ENCODE measurements around the gene GPR173. TPM values are rescaled to one million over a fixed set of nuclear protein-coding genes. Genes with fewer than 3 reads are reported as not detected.
A peak's percentile ranks its signal among the peaks of the same experiment; 100 is the strongest.

The GPR173 gene
- total RNA-seq, 3 donors from 2014 or later = 0.05 TPM; not detected in 2

DNA sequence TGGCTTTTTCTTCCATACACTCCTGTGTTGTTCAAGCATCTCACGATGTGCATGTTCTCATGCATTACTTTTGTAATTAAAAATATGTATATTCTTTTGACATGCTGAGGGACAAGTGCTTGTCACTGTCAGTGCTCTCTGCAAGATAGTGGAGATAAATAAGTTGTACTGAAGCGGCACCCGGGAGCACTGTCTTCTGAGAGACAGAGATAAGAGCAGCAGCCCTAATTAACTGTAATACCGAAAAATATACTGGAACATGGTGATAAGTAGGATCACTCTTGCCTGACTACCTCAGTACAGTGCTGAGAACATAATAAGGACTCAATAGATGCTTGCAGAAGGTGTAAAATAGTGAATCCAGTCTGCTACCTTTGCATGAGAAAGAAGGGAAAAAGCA is 9.4 kb upstream of the GPR173 start:
- Mint-ChIP-seq H3K4me1 (ENCODE audit: low read depth) (no peaks in the 10 kb centered on the region), H3K36me3 (ENCODE audit: insufficient read depth) (no peaks in the 10 kb centered on the region), H3K27me3 (ENCODE audit: low read depth) (peaks cover 7% of the 10 kb centered on the region), H3K4me3 (no peak overlapping the region), H3K9me3 (no peaks in the 10 kb centered on the region)
- ATAC-seq (no peak), DNase-seq (no peak)

DNA sequence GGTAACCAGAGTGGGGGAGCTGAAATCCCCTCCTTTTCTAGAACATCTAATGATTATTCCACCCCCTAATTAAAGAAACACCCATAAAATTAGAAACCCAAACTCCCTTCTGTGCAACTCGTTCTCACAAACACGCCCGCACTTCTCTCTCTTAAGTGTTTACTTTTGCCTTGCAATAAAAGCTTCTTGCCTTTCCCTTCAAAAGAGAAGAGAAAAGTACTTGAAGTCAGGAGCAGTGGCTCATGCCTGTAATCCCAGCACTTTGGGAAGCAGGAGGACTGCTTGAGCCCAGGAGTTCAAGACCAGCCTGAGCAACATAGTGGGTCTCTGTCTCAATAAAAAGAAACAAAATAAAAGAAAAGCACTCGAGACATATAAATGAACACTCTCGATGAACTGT is 3.6 kb upstream of the GPR173 start:
- ATAC-seq (no peak), DNase-seq (no peak)
- H3K4me3 Mint-ChIP-seq = no peak overlapping the region
- peaks cover 3% of the 10 kb centered on the region for H3K4me1 Mint-ChIP-seq (ENCODE audit: low read depth)
- H3K9me3 Mint-ChIP-seq = no peaks in the 10 kb centered on the region
- H3K27me3 Mint-ChIP-seq (ENCODE audit: low read depth) = peaks cover 3% of the 10 kb centered on the region
- H3K36me3 Mint-ChIP-seq (ENCODE audit: insufficient read depth) = no peaks in the 10 kb centered on the region

DNA sequence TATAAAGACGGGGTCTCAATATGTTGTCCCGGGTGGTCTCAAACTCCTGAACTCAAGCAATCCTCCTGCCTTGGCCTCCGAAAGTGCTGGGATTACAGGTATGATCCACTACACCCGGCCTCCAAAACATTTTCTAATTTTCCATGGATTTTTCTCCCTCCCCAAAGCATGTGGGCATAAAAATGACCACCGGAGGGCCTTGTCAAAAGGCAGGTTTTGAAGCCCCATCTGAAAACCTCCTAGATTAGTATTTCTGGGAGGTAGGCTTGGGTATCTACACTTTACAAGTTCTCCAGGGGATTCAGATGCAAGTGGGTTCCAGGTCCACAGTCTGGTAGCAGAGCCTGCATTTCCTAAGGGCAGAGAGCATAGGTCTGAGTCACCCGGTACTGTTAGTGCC is 1.4 kb upstream of the GPR173 start:
- peaks cover 7% of the 10 kb centered on the region for H3K27me3 Mint-ChIP-seq (ENCODE audit: low read depth)
- no peaks in the 10 kb centered on the region for H3K9me3 Mint-ChIP-seq

DNA sequence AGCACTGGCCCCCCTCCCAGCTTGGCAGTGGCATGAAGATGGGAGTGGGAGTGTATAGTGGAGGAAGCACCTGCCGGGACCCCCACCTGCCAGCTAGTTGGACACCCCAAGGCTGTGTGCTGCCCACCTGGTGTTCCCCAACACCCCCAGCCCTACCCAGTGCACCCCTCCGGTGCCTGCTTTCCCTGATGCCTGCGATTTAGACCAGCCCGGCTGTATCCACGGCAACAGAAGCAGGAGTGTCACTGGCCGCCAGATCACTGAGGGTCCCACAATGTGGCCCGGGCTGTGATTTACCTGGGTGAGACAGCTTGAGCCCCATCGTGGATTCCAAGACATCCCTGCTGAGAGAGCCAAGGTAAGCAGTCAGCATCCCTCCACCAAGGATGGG is 533 bp downstream of the GPR173 start:
- ATAC-seq (no peak), DNase-seq (no peak)
- H3K36me3 Mint-ChIP-seq (ENCODE audit: insufficient read depth) = no peaks in the 10 kb centered on the region
- peaks cover 7% of the 10 kb centered on the region for H3K27me3 Mint-ChIP-seq (ENCODE audit: low read depth)
- no peak overlapping the region for H3K4me3 Mint-ChIP-seq
- H3K9me3 Mint-ChIP-seq = no peaks in the 10 kb centered on the region
- peaks cover 3% of the 10 kb centered on the region for H3K4me1 Mint-ChIP-seq (ENCODE audit: low read depth)

More for the DNA sequence above, 1.4 kb upstream of the GPR173 start:
- Mint-ChIP-seq H3K36me3 (ENCODE audit: insufficient read depth) (no peaks in the 10 kb centered on the region), H3K4me1 (ENCODE audit: low read depth) (peaks cover 3% of the 10 kb centered on the region), H3K4me3 (no peak overlapping the region)
- ATAC-seq (no peak), DNase-seq (no peak)

- no peak for DNase-seq
- no peak overlapping the region for H3K4me3 Mint-ChIP-seq
- H3K4me1 Mint-ChIP-seq (ENCODE audit: low read depth) = peaks cover 3% of the 10 kb centered on the region
- no peaks in the 10 kb centered on the region for H3K36me3 Mint-ChIP-seq (ENCODE audit: insufficient read depth)
- peaks cover 7% of the 10 kb centered on the region for H3K27me3 Mint-ChIP-seq (ENCODE audit: low read depth)
- H3K9me3 Mint-ChIP-seq = no peaks in the 10 kb centered on the region
- no peak for ATAC-seq
Measured at GRCh38 chrX:53050841-53051240, 2.3 kb downstream of the GPR173 start.

- H3K27me3 Mint-ChIP-seq (ENCODE audit: low read depth) = peaks cover 2% of the 10 kb centered on the region
- H3K36me3 Mint-ChIP-seq (ENCODE audit: insufficient read depth) = no peaks in the 10 kb centered on the region
- H3K4me1 Mint-ChIP-seq (ENCODE audit: low read depth) = no peaks in the 10 kb centered on the region
- no peak for DNase-seq
- no peaks in the 10 kb centered on the region for H3K9me3 Mint-ChIP-seq
- no peak overlapping the region for H3K4me3 Mint-ChIP-seq
- ATAC-seq = no peak
Measured at GRCh38 chrX:53055244-53055849, 6.8 kb downstream of the GPR173 start.

GRCh38 chrX:53056292-53056691 is 7.7 kb downstream of the GPR173 start:
- H3K27me3 Mint-ChIP-seq (ENCODE audit: low read depth) = no peaks in the 10 kb centered on the region
- no peak for DNase-seq
- H3K4me3 Mint-ChIP-seq = no peak overlapping the region
- no peaks in the 10 kb centered on the region for H3K9me3 Mint-ChIP-seq
- H3K4me1 Mint-ChIP-seq (ENCODE audit: low read depth) = no peaks in the 10 kb centered on the region
- no peaks in the 10 kb centered on the region for H3K36me3 Mint-ChIP-seq (ENCODE audit: insufficient read depth)
- peak; percentile 34 to 69 for ATAC-seq

DNA sequence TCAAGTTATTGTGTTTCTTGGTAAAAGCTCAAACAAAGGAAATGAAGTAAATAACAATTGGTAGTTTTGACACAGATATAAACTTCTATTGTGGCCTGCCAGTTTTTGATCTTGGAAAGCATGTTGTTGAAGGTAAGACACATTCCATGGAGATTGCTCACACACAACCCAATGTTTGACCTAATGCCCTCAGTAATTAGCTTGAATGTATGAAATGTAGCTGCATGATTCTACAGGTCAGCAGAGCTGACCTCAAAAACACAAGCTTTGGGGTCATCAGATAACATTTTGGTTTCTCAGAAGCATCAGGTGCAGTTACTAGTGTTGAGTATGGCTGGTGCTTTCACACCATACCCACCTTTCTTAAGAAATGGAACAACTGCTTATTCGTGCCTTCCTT is 16.5 kb downstream of the GPR173 start:
- ATAC-seq = no peak
- Mint-ChIP-seq H3K36me3 (ENCODE audit: insufficient read depth) (no peaks in the 10 kb centered on the region), H3K27me3 (ENCODE audit: low read depth) (no peaks in the 10 kb centered on the region), H3K9me3 (no peaks in the 10 kb centered on the region), H3K4me3 (no peak overlapping the region), H3K4me1 (ENCODE audit: low read depth) (no peaks in the 10 kb centered on the region)
- no peak for DNase-seq

DNA sequence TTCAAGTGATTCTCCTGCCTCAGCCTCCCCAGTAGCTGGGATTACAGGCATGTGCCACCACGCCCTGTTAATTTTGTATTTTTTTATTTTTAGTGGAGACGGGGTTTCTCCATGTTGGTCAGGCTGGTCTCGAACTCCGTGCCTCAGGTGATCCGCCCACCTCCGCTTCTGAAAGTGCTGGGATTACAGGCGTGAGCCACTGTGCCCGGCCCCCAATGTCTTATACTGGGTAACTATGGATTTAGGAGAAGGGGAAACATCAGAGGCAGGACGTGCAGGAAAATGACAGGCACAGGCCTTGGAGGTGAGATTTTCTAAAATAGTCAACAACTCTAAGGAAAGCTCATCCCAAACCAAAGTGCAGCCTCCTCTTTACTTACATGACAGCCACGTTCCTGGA is 22.5 kb downstream of the GPR173 start:
- Mint-ChIP-seq H3K4me1 (ENCODE audit: low read depth) (peaks cover 17% of the 10 kb centered on the region), H3K4me3 (no peak overlapping the region), H3K36me3 (ENCODE audit: insufficient read depth) (no peaks in the 10 kb centered on the region), H3K9me3 (no peaks in the 10 kb centered on the region), H3K27me3 (ENCODE audit: low read depth) (no peaks in the 10 kb centered on the region)
- no peak for DNase-seq
- ATAC-seq = no peak

DNA sequence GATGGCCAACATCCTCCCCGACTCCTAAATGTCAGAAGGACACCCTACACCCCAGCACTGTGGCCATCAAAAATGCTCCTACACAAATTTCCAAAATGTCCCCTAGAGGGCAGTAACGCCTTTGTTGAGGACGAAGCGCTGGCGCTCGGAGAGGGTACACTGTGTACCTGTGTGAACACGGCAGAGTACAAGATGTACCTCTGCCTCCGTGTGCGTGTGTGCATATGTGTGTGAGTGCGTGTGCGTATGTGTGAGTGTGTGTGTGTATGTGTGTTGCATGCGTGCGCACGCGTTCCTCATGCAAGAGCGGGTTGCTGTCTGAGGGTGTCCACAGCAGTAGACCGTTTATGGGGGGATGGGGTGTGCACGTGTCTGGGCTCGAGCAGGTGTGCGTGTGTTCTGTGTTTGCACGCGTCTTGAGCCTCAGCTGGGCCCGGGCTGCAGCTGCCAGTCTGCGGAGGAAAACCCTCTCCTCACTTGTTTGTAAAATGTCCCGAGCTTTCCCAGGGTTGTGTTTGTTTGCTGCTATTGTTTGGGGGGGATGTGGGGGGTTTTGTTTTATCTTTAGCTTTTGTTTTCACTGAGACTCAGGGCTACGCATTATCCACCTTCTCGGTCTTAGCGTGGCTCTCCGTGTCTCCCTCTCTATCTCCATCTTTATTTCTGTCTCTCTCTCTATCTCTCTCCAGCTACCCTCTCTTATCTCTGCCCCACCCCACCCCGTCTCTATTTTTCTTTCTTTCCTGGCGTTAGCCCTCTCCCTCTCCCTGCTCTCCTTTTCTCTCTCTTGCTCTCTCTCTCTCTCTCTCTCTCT is 23.2 kb downstream of the GPR173 start:
- DNase-seq (peak; percentile 62), ATAC-seq (peak; percentile 85 to 92)
- peaks cover 17% of the 10 kb centered on the region for H3K4me1 Mint-ChIP-seq (ENCODE audit: low read depth)
- no peaks in the 10 kb centered on the region for H3K36me3 Mint-ChIP-seq (ENCODE audit: insufficient read depth)
- peak overlapping the region; percentile 80 for H3K4me3 Mint-ChIP-seq
- no peaks in the 10 kb centered on the region for H3K9me3 Mint-ChIP-seq
- no peaks in the 10 kb centered on the region for H3K27me3 Mint-ChIP-seq (ENCODE audit: low read depth)

DNA sequence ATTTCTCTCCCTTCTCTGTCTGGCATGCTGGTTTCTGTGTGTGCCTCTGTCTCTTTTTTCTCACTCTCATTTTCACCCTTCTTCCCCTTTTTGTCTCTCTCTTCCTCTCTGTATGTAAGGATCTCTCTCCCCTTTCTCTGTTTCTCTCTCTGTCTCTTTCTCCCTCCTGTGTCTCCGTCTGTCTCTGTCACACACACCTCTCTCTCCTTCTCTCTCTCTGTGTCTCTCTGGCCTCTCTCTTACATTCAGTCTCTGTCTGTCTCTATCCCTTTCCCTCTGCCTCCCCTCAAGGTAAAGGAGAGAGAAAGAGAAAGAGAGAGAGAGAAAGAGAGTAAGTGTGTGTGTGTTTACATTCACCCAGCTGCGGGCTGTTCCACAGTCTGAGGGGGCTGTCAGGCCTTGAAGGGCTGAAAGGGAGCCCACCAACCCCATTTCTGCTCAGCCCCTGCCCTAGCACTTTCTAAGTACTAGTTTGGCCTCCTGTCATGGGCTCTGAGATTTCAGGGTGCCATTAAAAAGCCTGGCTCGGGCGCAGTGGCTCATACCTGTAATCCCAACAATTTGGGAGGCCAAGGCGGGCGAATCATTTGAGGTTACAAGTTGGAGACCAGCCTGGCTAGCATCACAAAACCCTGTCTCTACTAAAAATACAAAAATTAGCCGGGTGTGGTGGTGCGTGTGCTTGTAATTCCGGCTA is 24.0 kb downstream of the GPR173 start:
- H3K4me3 Mint-ChIP-seq = peak overlapping the region; percentile 80
- peaks cover 17% of the 10 kb centered on the region for H3K4me1 Mint-ChIP-seq (ENCODE audit: low read depth)
- H3K27me3 Mint-ChIP-seq (ENCODE audit: low read depth) = no peaks in the 10 kb centered on the region
- H3K36me3 Mint-ChIP-seq (ENCODE audit: insufficient read depth) = no peaks in the 10 kb centered on the region
- peak; percentile 2 for ATAC-seq
- no peaks in the 10 kb centered on the region for H3K9me3 Mint-ChIP-seq
- no peak for DNase-seq

DNA sequence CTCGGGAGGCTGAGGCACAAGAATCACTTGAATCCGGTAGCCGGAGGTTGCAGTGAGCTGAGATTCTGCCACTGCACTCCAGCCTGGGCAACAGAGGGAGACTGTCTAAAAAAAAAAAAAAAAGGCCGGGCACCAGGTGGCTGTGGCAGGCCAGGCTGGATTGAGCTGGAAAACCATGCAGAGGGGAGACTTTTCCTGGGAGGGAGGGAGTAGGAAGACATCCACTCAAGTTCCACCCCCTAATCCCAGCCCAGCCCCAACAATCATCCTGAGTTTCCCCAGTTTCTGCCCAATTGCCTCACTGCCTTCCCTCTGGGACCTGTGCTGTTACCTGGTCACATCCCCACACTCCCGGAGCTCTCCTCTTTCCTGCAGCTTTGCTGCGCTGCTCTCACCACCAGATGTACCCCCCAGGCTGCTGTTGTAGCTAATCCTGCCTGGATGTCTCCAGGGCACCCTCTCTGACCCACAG is 24.6 kb downstream of the GPR173 start:
- Mint-ChIP-seq H3K27me3 (ENCODE audit: low read depth) (no peaks in the 10 kb centered on the region), H3K9me3 (no peaks in the 10 kb centered on the region), H3K36me3 (ENCODE audit: insufficient read depth) (no peaks in the 10 kb centered on the region), H3K4me3 (no peak overlapping the region), H3K4me1 (ENCODE audit: low read depth) (peaks cover 17% of the 10 kb centered on the region)
- ATAC-seq (no peak), DNase-seq (no peak)

- Mint-ChIP-seq H3K4me1 (ENCODE audit: low read depth) (peaks cover 19% of the 10 kb centered on the region), H3K27me3 (ENCODE audit: low read depth) (no peaks in the 10 kb centered on the region), H3K4me3 (no peak overlapping the region), H3K36me3 (ENCODE audit: insufficient read depth) (no peaks in the 10 kb centered on the region), H3K9me3 (no peaks in the 10 kb centered on the region)
- no peak for DNase-seq
- no peak for ATAC-seq
Measured at GRCh38 chrX:53075011-53075410, 26.4 kb downstream of the GPR173 start.

DNA sequence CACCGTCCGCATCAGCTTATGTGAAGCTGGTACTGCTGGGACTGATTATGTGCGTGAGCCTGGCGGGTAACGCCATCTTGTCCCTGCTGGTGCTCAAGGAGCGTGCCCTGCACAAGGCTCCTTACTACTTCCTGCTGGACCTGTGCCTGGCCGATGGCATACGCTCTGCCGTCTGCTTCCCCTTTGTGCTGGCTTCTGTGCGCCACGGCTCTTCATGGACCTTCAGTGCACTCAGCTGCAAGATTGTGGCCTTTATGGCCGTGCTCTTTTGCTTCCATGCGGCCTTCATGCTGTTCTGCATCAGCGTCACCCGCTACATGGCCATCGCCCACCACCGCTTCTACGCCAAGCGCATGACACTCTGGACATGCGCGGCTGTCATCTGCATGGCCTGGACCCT is 28.1 kb downstream of the GPR173 start:
- ATAC-seq = no peak

More for the DNA sequence above, 28.1 kb downstream of the GPR173 start:
- Mint-ChIP-seq H3K4me1 (ENCODE audit: low read depth) (peaks cover 26% of the 10 kb centered on the region), H3K27me3 (ENCODE audit: low read depth) (no peaks in the 10 kb centered on the region), H3K4me3 (no peak overlapping the region), H3K9me3 (no peaks in the 10 kb centered on the region), H3K36me3 (ENCODE audit: insufficient read depth) (no peaks in the 10 kb centered on the region)
- DNase-seq = no peak
